NOMO-1 treated with dmso at 0.1 percent for 144 hours (cell line): ENCODE data around the gene LRCH3.
"Not testable (repeated sequence)": the region's sequence is repeated elsewhere in the genome, so short reads cannot be mapped to it uniquely, and the experiment has no call there.

Experiments
- DNase-seq: peaks from one replicate; lab custom pipeline; 2025; ENCODE audit not compliant: unreplicated experiment; lab: John Stamatoyannopoulos, UW

Gene LRCH3

DNA sequence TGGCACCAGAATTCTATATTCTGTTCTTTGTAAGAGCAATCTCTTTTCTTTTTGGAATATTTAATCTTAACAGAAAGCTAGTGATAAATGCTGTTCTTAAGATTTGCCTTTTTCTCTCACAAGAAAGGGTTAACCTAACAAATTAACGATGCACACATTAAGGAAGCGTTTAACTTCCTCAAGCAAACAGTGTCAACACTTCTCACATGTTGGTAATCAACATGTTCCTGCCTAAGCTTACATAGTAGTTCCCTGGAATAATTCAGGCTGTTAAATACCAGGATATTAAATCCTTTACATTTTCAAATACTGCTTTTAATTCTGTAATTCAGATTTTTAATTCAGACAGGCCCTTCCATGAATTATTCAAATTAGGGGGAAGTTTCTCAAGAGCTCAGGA lies 91.5 kb downstream of the LRCH3 start:
- DNase-seq = peak; percentile 26

- DNase-seq = no peak
Measured at GRCh38 chr3:197883541-197883940, 92.5 kb downstream of the LRCH3 start.

GRCh38 chr3:197884330-197884729 lies 93.3 kb downstream of the LRCH3 start:
- not testable (repeated sequence) for DNase-seq

- not testable (repeated sequence) for DNase-seq
Measured at GRCh38 chr3:197886052-197886451, 95.0 kb downstream of the LRCH3 start.

DNA sequence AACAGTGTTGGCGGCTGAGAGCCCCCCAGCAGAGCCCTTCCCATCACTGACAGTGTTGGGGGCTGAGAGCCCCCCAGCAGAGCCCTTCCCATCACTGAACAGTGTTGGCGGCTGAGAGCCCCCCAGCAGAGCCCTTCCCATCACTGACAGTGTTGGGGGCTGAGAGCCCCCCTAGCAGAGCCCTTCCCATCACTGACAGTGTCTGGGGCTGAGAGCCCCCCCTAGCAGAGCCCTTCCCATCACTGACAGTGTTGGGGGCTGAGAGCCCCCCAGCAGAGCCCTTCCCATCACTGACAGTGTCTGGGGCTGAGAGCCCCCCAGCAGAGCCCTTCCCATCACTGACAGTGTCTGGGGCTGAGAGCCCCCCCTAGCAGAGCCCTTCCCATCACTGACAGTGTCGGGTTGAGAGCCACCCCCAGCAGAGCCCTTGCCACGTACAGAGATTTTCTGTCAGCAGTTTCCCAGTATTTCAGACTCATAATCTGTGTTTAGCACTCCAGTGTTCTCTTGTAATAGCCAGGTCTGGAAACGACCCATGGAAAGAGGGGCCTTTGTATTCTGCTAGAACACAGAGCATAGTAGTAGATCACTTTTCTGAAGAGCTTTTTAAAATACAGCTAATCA lies 96.5 kb downstream of the LRCH3 start:
- not testable (repeated sequence) for DNase-seq

DNA sequence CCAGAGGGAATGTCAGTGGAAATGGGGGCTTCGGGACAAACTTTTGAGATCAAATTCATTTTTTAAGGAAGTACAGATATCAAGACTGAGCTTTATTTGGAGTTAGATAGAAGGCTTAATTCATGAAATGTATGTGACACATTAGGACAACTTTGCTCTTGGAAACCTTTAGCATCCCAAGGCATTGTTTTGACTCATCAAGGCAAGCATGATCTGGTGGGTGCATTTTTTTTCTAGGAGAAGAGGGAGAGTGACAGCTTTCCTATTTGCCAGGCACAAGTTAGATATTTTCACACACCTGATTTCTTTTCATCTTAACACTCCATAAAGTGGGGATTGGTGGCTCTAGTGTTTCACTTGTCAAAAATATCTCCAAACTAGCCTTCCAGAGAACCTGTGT lies 97.5 kb downstream of the LRCH3 start:
- DNase-seq = no peak

GRCh38 chr3:197889204-197889930 lies 98.3 kb downstream of the LRCH3 start:
- no peak for DNase-seq

- DNase-seq = no peak
Measured at GRCh38 chr3:197890693-197891092, 99.6 kb downstream of the LRCH3 start.

DNA sequence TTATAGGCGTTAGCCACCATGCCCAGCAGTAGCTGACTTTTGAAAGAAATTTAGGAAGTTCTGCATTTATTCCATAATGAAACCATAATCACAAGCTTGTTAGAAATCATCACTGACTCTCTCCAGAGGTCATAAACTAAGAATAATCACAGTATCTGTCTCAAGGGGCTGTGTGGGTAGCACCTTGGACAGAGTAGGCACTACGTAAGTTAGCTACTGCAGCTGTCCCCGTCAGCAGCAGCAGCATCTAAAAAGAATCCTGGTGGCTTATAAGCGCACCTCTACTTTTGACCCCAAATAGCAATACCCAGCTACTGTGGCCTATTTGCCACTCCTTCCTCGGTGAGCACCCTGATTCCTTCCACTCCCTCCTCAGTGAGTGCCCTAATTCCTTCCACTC lies 101.1 kb downstream of the LRCH3 start:
- DNase-seq = no peak

- DNase-seq = no peak
Measured at GRCh38 chr3:197896421-197896820, 105.4 kb downstream of the LRCH3 start.

DNA sequence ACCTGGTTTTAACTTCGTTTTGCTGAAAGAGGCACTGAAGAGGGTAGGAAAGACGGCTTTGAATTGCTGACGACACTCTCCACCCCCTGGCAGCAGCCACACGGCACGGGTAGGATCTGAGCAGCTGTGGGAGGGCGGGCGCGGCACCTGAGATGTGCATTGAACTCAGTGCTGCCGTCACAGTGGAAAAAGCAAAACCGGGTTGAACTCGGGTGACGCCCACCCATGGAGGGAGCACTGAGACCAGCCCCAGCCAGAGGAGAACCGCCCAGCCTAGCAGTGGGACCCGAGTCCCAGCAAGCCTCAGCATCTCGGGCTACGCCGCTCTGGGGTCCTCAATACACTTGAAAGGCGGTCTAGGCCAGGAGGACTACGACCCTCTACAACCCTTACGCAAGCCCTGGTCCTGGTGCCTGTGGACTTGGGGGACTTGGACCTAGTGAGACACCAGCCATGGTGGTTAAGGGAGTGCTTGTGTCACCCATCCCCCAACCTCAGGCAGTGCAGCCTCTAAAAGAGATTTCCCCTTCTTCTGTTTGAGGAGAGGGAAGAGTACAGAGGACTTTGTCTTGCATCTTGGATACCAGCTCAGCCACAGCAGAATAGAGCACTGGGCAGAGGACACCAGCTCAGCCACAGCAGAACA lies 108.9 kb downstream of the LRCH3 start:
- DNase-seq = no peak

- DNase-seq = no peak
Measured at GRCh38 chr3:197901626-197902025, 110.6 kb downstream of the LRCH3 start.

GRCh38 chr3:197906023-197906849 lies 115.2 kb downstream of the LRCH3 start:
- DNase-seq = peak; percentile 74

GRCh38 chr3:197906850-197907187 lies 115.8 kb downstream of the LRCH3 start:
- no peak for DNase-seq

- no peak for DNase-seq
Measured at GRCh38 chr3:197907196-197907595, 116.1 kb downstream of the LRCH3 start.

DNA sequence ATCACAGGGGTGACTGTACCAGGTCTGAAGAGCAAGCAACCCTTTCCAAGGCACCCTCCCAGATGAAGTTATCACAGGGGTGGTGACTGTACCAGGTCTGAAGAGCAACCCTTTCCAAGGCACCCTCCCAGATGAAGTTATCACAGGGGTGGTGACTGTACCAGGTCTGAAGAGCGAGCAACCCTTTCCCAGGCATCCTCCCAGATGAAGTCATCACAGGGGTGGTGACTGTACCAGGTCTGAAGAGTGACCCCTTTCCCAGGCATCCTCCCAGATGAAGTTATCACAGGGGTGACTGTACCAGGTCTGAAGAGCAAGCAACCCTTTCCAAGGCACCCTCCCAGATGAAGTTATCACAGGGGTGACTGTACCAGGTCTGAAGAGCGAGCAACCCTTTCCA lies 117.5 kb downstream of the LRCH3 start:
- DNase-seq = not testable (repeated sequence)

GRCh38 chr3:197908957-197909701 lies 118.1 kb downstream of the LRCH3 start:
- no peak for DNase-seq

- no peak for DNase-seq
Measured at GRCh38 chr3:197912741-197913476, 121.9 kb downstream of the LRCH3 start.

- no peak for DNase-seq
Measured at GRCh38 chr3:197913641-197914380, 122.8 kb downstream of the LRCH3 start.
